Tibial nerve (tissue), 4 donors: ENCODE results near the gene SEPHS2. TPM values are rescaled to one million over a fixed set of nuclear protein-coding genes. Genes with fewer than 3 reads are reported as not detected.
"Not testable (repeated sequence)": the region's sequence is repeated elsewhere in the genome, so short reads cannot be mapped to it uniquely, and the experiment has no call there.

Experiments used
- DNase-seq, 2 donors: peaks; one replicate each; pipeline ENCODE4 v3.0.0-alpha.2; 2019; ENCODE audit warnings: low spot score in 2 of 2
- H3K27ac ChIP-seq, 4 donors: fragments of 200-600 bp; sonication (generic) in 3 of 4; one replicate each; pipeline ENCODE4 v1.5.1; 2017 to 2019; ENCODE audit warnings: mild to moderate bottlenecking in 1 of 4
- H3K27me3 ChIP-seq, 2 donors: fragments of 200-600 bp; sonication (generic) in 1 of 2; one replicate each; pipeline versions ENCODE4 v1.5.1 to v1.6.0; 2017 to 2019
- H3K36me3 ChIP-seq, 3 donors: fragments of 200-600 bp; sonication (generic); one replicate each; pipeline ENCODE4 v1.5.1; 2018 to 2019
- H3K4me1 ChIP-seq, 4 donors: fragments of 200-600 bp; sonication (generic) in 3 of 4; one replicate each; pipeline ENCODE4 v1.5.1; 2017 to 2019
- H3K4me3 ChIP-seq, 4 donors: fragments of 200-600 bp; sonication (generic) in 3 of 4; one replicate each; pipeline ENCODE4 v1.5.1; 2017 to 2019; ENCODE audit warnings: mild to moderate bottlenecking in 1 of 4, moderate library complexity in 1 of 4
- H3K9me3 ChIP-seq, 4 donors: fragments of 200-600 bp; sonication (generic) in 3 of 4; one replicate each; pipeline ENCODE4 v1.5.1; 2017 to 2019
- CTCF ChIP-seq, 5 experiments: fragments of 200-600 bp in 3 of 5; fragments of 450-650 bp in 2 of 5; sonication (generic) in 3 of 5; IDR thresholded peaks; one replicate each; pipeline ENCODE4 v1.5.1; 2016 to 2019; ENCODE audit warnings: antibody characterized with exemption in 5 of 5, mild to moderate bottlenecking in 3 of 5, moderate library complexity in 2 of 5
- EP300 ChIP-seq, 2 donors: sonication (generic); formaldehyde crosslinking; IDR thresholded peaks; one replicate each; pipeline ENCODE4 v1.6.1; 2017; ENCODE audit warnings: antibody characterized with exemption in 2 of 2, mild to moderate bottlenecking in 1 of 2
- POLR2A ChIP-seq, 2 donors: fragments of 450-650 bp; IDR thresholded peaks; one replicate each; pipeline ENCODE4 v1.6.1; 2017; ENCODE audit warnings: antibody characterized with exemption in 2 of 2, mild to moderate bottlenecking in 2 of 2, moderate library complexity in 2 of 2
- WGBS, 2 donors: methylation state at CpG; one replicate each; pipeline ENCODE4 v1.1.5; 2018; 5-methylcytosine and 5-hydroxymethylcytosine counted together
- total RNA-seq, 4 donors: library from RNA; depleted of rRNA; stranded (reverse); fragments of >200 nt; gene quantifications; one replicate each; pipeline ENCODE4 v1.1.0, GENCODE V29; 2016

The SEPHS2 gene
- total RNA-seq, 4 donors from 2014 or later = 26.2 to 36.5 (median 33.5) TPM

GRCh38 chr16:30464078-30464477, 18.4 kb upstream of the SEPHS2 start:
- Histone ChIP-seq H3K4me1 (no peaks in the 10 kb centered on the region), H3K9me3 (no peaks in the 10 kb centered on the region), H3K27me3 (no peaks in the 10 kb centered on the region), H3K27ac (no peak overlapping the region), H3K4me3 (no peak overlapping the region), H3K36me3 (no peaks in the 10 kb centered on the region)
- WGBS, 2 donors = 80 to 88% methylated on average over 7 of the region's 7 CpGs
- TF ChIP-seq POLR2A (IDR thresholded peaks at IDR 0.05) = no peak
- no peak for TF ChIP-seq CTCF (IDR thresholded peaks at IDR 0.05)
- no peak for TF ChIP-seq EP300 (IDR thresholded peaks at IDR 0.05)
- DNase-seq = no peak

GRCh38 chr16:30461426-30461825, 15.8 kb upstream of the SEPHS2 start:
- H3K4me3 ChIP-seq, H3K27ac ChIP-seq, DNase-seq, H3K27me3 ChIP-seq, H3K9me3 ChIP-seq, H3K36me3 ChIP-seq, H3K4me1 ChIP-seq: not testable (repeated sequence)
- 83 to 87% methylated on average over 5 of the region's 5 CpGs for WGBS, 2 donors

GRCh38 chr16:30459456-30459855, 13.8 kb upstream of the SEPHS2 start:
- TF ChIP-seq CTCF (IDR thresholded peaks at IDR 0.05) (no peak), POLR2A (IDR thresholded peaks at IDR 0.05) (no peak), EP300 (IDR thresholded peaks at IDR 0.05) (no peak)
- no peak for DNase-seq
- no peaks in the 10 kb centered on the region for H3K9me3 ChIP-seq
- no peaks in the 10 kb centered on the region for H3K4me1 ChIP-seq
- no peak overlapping the region for H3K4me3 ChIP-seq
- no peak overlapping the region for H3K27ac ChIP-seq
- WGBS, 2 donors = 75 to 76% methylated on average over 11 of the region's 11 CpGs
- no peaks in the 10 kb centered on the region for H3K27me3 ChIP-seq
- no peaks in the 10 kb centered on the region for H3K36me3 ChIP-seq

GRCh38 chr16:30458561-30459394, 13.1 kb upstream of the SEPHS2 start:
- Histone ChIP-seq H3K4me1 (no peaks in the 10 kb centered on the region), H3K4me3 (no peak overlapping the region), H3K27me3 (no peaks in the 10 kb centered on the region), H3K9me3 (no peaks in the 10 kb centered on the region), H3K27ac (peak overlapping the region in 1 of 4 donors; percentile 57), H3K36me3 (no peaks in the 10 kb centered on the region)
- TF ChIP-seq CTCF (IDR thresholded peaks at IDR 0.05) (no peak), POLR2A (IDR thresholded peaks at IDR 0.05) (no peak), EP300 (IDR thresholded peaks at IDR 0.05) (no peak)
- no peak for DNase-seq
- WGBS, 2 donors = 80 to 83% methylated on average over 22 of the region's 22 CpGs

- TF ChIP-seq CTCF (IDR thresholded peaks at IDR 0.05) (no peak), POLR2A (IDR thresholded peaks at IDR 0.05) (no peak), EP300 (IDR thresholded peaks at IDR 0.05) (no peak)
- Histone ChIP-seq H3K9me3 (no peaks in the 10 kb centered on the region), H3K4me1 (no peaks in the 10 kb centered on the region), H3K4me3 (no peak overlapping the region), H3K36me3 (no peaks in the 10 kb centered on the region), H3K27me3 (no peaks in the 10 kb centered on the region), H3K27ac (no peak overlapping the region)
- 92 to 93% methylated on average over 16 of the region's 16 CpGs for WGBS, 2 donors
- no peak for DNase-seq
These were observed 12.3 kb upstream of the SEPHS2 start for GRCh38 chr16:30457743-30458560.
